K562 (cell line): ENCODE measurements around the gene PRDM12. TPM values are rescaled to one million over a fixed set of nuclear protein-coding genes. Genes with fewer than 3 reads are reported as not detected.

Source experiments
- ESRRA ChIP-seq: fragments of 450-650 bp; IDR thresholded peaks from 2 replicates; pipeline ENCODE4 v1.6.1; 2014; ENCODE audit warnings: low read depth, mild to moderate bottlenecking, moderate library complexity, borderline replicate concordance
- GABPB2 ChIP-seq: fragments of 250-450 bp; sonication (Bioruptor Pico); conservative IDR thresholded peaks from 2 replicates; pipeline ENCODE4 v1.5.1; 2021; ENCODE audit warnings: mild to moderate bottlenecking
- MEF2D ChIP-seq: conservative IDR thresholded peaks from 2 replicates; pipeline ENCODE4 v1.6.1; 2016; ENCODE audit warnings: low read depth, missing genetic modification characterization, missing compliant biosample characterization
- MYBL2 ChIP-seq, 2 experiments: fragments of 450-650 bp in 1 of 2; sonication (generic) in 1 of 2; formaldehyde crosslinking in 1 of 2; IDR thresholded peaks; 2 replicates each; pipeline versions ENCODE4 v1.6.1 to v1.8.1; 2017 to 2022; ENCODE audit warnings: borderline replicate concordance in 1 of 2, inconsistent platforms in 1 of 2, low read depth in 1 of 2, mild to moderate bottlenecking in 1 of 2, missing genetic modification reagents in 1 of 2, moderate library complexity in 1 of 2
- NFYB ChIP-seq: IDR thresholded peaks from 2 replicates; pipeline ENCODE4 v1.6.1; 2011; ENCODE audit warnings: mild to moderate bottlenecking, moderate library complexity; ENCODE audit not compliant: insufficient read length; ENCODE audit errors: extremely low read depth
- PHB2 ChIP-seq: fragments of 450-650 bp; IDR thresholded peaks from 2 replicates; pipeline ENCODE4 v1.6.1; 2017; ENCODE audit warnings: low read depth
- RAD51 ChIP-seq: fragments of 450-650 bp; IDR thresholded peaks from 2 replicates; pipeline ENCODE4 v1.7.1; 2016; ENCODE audit warnings: low read depth, mild to moderate bottlenecking, borderline replicate concordance
- RBM14 ChIP-seq: fragments of 200-400 bp; formaldehyde crosslinking; IDR thresholded peaks from 2 replicates; pipeline ENCODE4 v1.6.1; 2018; ENCODE audit warnings: low read depth, mild to moderate bottlenecking, low read length, moderate library complexity, borderline replicate concordance; ENCODE audit not compliant: insufficient read depth
- RBM15 ChIP-seq: fragments of 200-400 bp; formaldehyde crosslinking; IDR thresholded peaks from 2 replicates; pipeline ENCODE4 v1.6.1; 2018; ENCODE audit warnings: mild to moderate bottlenecking, low read length, moderate library complexity; ENCODE audit not compliant: insufficient read depth
- SMARCC2 ChIP-seq: fragments of 450-650 bp; IDR thresholded peaks from 2 replicates; pipeline ENCODE4 v1.6.1; 2017; ENCODE audit warnings: antibody characterized with exemption, moderate library complexity, mild to moderate bottlenecking, low read depth
- TAL1 ChIP-seq: fragments of 450-650 bp; IDR thresholded peaks from 2 replicates; pipeline ENCODE4 v1.6.1; 2016; ENCODE audit warnings: mild to moderate bottlenecking
- TBL1XR1 ChIP-seq, 2 experiments: IDR thresholded peaks; 2 replicates each; pipeline ENCODE4 v1.6.1; 2012; ENCODE audit warnings: improper control_type of control experiment in 2 of 2, low read length in 2 of 2, mild to moderate bottlenecking in 1 of 2
- TGIF2 ChIP-seq: sonication (generic); formaldehyde crosslinking; IDR thresholded peaks from 2 replicates; pipeline ENCODE4 v1.8.1; 2022; ENCODE audit warnings: mild to moderate bottlenecking, missing genetic modification reagents, moderate library complexity
- ZNF717 ChIP-seq: fragments of 250-450 bp; sonication (Bioruptor Pico); IDR thresholded peaks from 2 replicates; pipeline ENCODE4 v1.5.0; 2021
- ZNF77 ChIP-seq: fragments of 250-450 bp; sonication (Bioruptor Pico); IDR thresholded peaks from 2 replicates; pipeline ENCODE4 v1.5.0; 2020
- ZNF780A ChIP-seq: fragments of 250-450 bp; sonication (Bioruptor Pico); IDR thresholded peaks from 2 replicates; pipeline ENCODE4 v1.5.0; 2021; ENCODE audit warnings: mild to moderate bottlenecking
- polyA plus RNA-seq, 8 experiments: library from polyadenylated mRNA; depleted of rRNA in 4 of 8; stranded (reverse) in 5 of 8; unstranded in 3 of 8; fragments of >200 nt; fragmentation: Nextera tagmentation in 2 of 8; fragmentation: Illumina TruSeq in 1 of 8; extraction: Ambion mirVana in 2 of 8; extraction: Trizol in 1 of 8; gene quantifications; 2 replicates each; pipeline versions ENCODE4 v1.2.1 to v1.2.3, GENCODE V29; 2011 to 2014; ENCODE audit warnings: inconsistent platforms in 1 of 8, missing spikeins in 1 of 8
- total RNA-seq, 7 experiments: library from RNA; depleted of rRNA in 6 of 7; stranded (reverse); fragments of >200 nt in 6 of 7; fragmentation: Illumina TruSeq in 2 of 7; extraction: Trizol in 2 of 7; gene quantifications; 2 replicates each; pipeline versions ENCODE4 v1.2.1 to v1.2.3, GENCODE V29; 2011 to 2021; ENCODE audit warnings: low replicate concordance in 1 of 7
- TF ChIP-seq, protein P1 (sequence below), 2 experiments: fragments of 450-650 bp in 1 of 2; sonication (generic) in 1 of 2; formaldehyde crosslinking; conservative IDR thresholded peaks; 2 replicates each; pipeline versions ENCODE4 v1.4.0 to v1.8.1; 2020 to 2022; ENCODE audit warnings: mild to moderate bottlenecking in 1 of 2, missing genetic modification reagents in 1 of 2
- TF ChIP-seq, protein P2 (sequence below): fragments of 450-650 bp; IDR thresholded peaks from 2 replicates; pipeline ENCODE4 v1.6.1; 2018; ENCODE audit not compliant: partially characterized antibody
- TF ChIP-seq, protein P3 (sequence below): fragments of 450-650 bp; IDR thresholded peaks from 2 replicates; pipeline ENCODE4 v1.6.1; 2017; ENCODE audit warnings: antibody characterized with exemption, mild to moderate bottlenecking

PRDM12 gene
- total and polyA plus RNA-seq, 9 of the 15 experiments (the other 6 are each of a cell fraction or from before 2014, with no cell fraction given) = 0.04 to 0.22 (median 0.07) TPM; not detected in 3

DNA sequence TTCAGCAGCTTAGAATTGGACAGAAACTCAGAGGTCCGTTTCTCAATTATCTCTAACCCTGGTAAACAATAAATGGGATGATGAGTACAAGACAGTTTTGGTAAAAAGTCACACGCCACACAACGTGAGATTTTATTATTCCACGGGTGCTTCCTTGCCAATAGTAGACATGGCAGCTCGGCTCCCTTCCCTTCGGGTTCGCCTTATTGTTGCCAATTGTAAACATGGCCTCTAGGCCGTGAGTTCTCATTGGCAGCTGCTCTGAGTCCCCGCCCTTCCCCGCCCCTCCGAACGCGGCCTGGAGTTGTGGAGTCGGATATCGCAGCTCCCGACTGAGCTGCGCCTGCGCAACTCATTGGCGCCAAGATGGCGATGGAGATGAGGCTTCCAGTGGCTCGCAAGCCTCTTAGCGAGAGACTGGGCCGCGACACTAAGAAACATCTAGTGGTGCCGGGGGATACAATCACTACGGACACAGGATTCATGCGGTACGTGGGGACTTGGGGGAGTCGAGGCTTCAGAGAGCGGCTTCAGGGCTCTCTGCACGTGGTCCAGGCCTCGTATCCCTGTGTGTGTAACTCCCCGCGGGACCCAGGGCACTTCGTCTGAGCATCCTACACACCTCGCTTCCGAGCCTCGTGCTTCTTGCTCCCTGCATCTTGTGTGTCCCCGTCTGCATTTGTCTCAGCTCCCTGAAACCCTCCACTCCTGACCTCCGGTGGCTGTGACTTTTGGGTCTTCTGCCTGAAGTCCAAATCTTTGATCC lies 29.2 kb downstream of the PRDM12 start, which contains the start of gene EXOSC2 (continued):
- no peak for TF ChIP-seq MEF2D
- no peak for TF ChIP-seq ZNF780A (CRISPR knock-in tag)
- no peak for TF ChIP-seq TBL1XR1 (IDR thresholded peaks at IDR 0.05; ENCODE audit: low read length in 2 of 2)
- TF ChIP-seq MYBL2 (IDR thresholded peaks at IDR 0.05; ENCODE audit: low read depth) = no peak
- TF ChIP-seq MYBL2 (CRISPR knock-in tag; IDR thresholded peaks at IDR 0.05; ENCODE audit: borderline replicate concordance) = no peak
- TF ChIP-seq RBM15 = no peak
- TF ChIP-seq RBM14 = no peak
- TF ChIP-seq PHB2 = no peak
- no peak for TF ChIP-seq TGIF2
- TF ChIP-seq ZNF717 (CRISPR knock-in tag) = no peak
- no peak for TF ChIP-seq TAL1
- TF ChIP-seq, protein P1, sequence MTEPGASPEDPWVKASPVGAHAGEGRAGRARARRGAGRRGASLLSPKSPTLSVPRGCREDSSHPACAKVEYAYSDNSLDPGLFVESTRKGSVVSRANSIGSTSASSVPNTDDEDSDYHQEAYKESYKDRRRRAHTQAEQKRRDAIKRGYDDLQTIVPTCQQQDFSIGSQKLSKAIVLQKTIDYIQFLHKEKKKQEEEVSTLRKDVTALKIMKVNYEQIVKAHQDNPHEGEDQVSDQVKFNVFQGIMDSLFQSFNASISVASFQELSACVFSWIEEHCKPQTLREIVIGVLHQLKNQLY (CRISPR knock-in tag; conservative IDR thresholded peaks at IDR 0.05) = no peak
- no peak for TF ChIP-seq ESRRA
- TF ChIP-seq, protein P2, sequence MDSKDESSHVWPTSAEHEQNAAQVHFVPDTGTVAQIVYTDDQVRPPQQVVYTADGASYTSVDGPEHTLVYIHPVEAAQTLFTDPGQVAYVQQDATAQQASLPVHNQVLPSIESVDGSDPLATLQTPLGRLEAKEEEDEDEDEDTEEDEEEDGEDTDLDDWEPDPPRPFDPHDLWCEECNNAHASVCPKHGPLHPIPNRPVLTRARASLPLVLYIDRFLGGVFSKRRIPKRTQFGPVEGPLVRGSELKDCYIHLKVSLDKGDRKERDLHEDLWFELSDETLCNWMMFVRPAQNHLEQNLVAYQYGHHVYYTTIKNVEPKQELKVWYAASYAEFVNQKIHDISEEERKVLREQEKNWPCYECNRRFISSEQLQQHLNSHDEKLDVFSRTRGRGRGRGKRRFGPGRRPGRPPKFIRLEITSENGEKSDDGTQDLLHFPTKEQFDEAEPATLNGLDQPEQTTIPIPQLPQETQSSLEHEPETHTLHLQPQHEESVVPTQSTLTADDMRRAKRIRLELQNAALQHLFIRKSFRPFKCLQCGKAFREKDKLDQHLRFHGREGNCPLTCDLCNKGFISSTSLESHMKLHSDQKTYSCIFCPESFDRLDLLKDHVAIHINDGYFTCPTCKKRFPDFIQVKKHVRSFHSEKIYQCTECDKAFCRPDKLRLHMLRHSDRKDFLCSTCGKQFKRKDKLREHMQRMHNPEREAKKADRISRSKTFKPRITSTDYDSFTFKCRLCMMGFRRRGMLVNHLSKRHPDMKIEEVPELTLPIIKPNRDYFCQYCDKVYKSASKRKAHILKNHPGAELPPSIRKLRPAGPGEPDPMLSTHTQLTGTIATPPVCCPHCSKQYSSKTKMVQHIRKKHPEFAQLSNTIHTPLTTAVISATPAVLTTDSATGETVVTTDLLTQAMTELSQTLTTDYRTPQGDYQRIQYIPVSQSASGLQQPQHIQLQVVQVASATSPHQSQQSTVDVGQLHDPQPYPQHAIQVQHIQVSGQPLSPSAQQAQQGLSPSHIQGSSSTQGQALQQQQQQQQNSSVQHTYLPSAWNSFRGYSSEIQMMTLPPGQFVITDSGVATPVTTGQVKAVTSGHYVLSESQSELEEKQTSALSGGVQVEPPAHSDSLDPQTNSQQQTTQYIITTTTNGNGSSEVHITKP = no peak
- TF ChIP-seq GABPB2 (CRISPR knock-in tag) = no peak
- TF ChIP-seq NFYB = peak; percentile 74
- no peak for TF ChIP-seq ZNF77 (CRISPR knock-in tag)
- TF ChIP-seq RAD51 = no peak
- no peak for TF ChIP-seq SMARCC2
- TF ChIP-seq, protein P3, sequence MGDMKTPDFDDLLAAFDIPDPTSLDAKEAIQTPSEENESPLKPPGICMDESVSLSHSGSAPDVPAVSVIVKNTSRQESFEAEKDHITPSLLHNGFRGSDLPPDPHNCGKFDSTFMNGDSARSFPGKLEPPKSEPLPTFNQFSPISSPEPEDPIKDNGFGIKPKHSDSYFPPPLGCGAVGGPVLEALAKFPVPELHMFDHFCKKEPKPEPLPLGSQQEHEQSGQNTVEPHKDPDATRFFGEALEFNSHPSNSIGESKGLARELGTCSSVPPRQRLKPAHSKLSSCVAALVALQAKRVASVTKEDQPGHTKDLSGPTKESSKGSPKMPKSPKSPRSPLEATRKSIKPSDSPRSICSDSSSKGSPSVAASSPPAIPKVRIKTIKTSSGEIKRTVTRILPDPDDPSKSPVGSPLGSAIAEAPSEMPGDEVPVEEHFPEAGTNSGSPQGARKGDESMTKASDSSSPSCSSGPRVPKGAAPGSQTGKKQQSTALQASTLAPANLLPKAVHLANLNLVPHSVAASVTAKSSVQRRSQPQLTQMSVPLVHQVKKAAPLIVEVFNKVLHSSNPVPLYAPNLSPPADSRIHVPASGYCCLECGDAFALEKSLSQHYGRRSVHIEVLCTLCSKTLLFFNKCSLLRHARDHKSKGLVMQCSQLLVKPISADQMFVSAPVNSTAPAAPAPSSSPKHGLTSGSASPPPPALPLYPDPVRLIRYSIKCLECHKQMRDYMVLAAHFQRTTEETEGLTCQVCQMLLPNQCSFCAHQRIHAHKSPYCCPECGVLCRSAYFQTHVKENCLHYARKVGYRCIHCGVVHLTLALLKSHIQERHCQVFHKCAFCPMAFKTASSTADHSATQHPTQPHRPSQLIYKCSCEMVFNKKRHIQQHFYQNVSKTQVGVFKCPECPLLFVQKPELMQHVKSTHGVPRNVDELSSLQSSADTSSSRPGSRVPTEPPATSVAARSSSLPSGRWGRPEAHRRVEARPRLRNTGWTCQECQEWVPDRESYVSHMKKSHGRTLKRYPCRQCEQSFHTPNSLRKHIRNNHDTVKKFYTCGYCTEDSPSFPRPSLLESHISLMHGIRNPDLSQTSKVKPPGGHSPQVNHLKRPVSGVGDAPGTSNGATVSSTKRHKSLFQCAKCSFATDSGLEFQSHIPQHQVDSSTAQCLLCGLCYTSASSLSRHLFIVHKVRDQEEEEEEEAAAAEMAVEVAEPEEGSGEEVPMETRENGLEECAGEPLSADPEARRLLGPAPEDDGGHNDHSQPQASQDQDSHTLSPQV = peak; percentile 67
